Activated naive CD4-positive, alpha-beta T cell treated with anti-CD3 and anti-CD28 coated beads, Interleukin-2, amount 50 U/mL, for 16 hours (primary cell): ENCODE data around the gene NPY4R2.
"Not testable (repeated sequence)": the region's sequence is repeated elsewhere in the genome, so short reads cannot be mapped to it uniquely, and the experiment has no call there.

ENCODE experiments used
- DNase-seq: peaks from one replicate; pipeline ENCODE4 v3.0.0-alpha.2; 2020

Gene NPY4R2

GRCh38 chr10:47918475-47918874 is at the start of gene NPY4R2:
Gene NPY4R2, plus strand, starts transcription at chr10:47918662. Its CDS starts 3,326 bp downstream, at chr10:47921988.
- not testable (repeated sequence) for DNase-seq

- not testable (repeated sequence) for DNase-seq
Measured at GRCh38 chr10:47870887-47871286, 47.6 kb upstream of the NPY4R2 start.

GRCh38 chr10:47871485-47872180 is 46.8 kb upstream of the NPY4R2 start:
- DNase-seq, result not testable (repeated sequence)

- not testable (repeated sequence) for DNase-seq
Measured at GRCh38 chr10:47872236-47872635, 46.2 kb upstream of the NPY4R2 start.

- DNase-seq, result not testable (repeated sequence)
Measured at GRCh38 chr10:47884239-47884638, 34.2 kb upstream of the NPY4R2 start.

GRCh38 chr10:47884934-47885333 is 33.5 kb upstream of the NPY4R2 start:
- not testable (repeated sequence) for DNase-seq

- not testable (repeated sequence) for DNase-seq
Measured at GRCh38 chr10:47886356-47886755, 32.1 kb upstream of the NPY4R2 start.

GRCh38 chr10:47886827-47887226 is 31.6 kb upstream of the NPY4R2 start:
- DNase-seq, result not testable (repeated sequence)

- DNase-seq, result not testable (repeated sequence)
Measured at GRCh38 chr10:47890737-47891136, 27.7 kb upstream of the NPY4R2 start.

- DNase-seq, result not testable (repeated sequence)
Measured at GRCh38 chr10:47892494-47893261, 25.8 kb upstream of the NPY4R2 start.

- DNase-seq, result not testable (repeated sequence)
Measured at GRCh38 chr10:47894571-47894970, 23.9 kb upstream of the NPY4R2 start.

GRCh38 chr10:47897813-47898212 is 20.6 kb upstream of the NPY4R2 start:
- DNase-seq, result not testable (repeated sequence)

GRCh38 chr10:47909333-47909732 is 9.1 kb upstream of the NPY4R2 start:
- DNase-seq, result not testable (repeated sequence)

GRCh38 chr10:47910486-47910885 is 8.0 kb upstream of the NPY4R2 start:
- DNase-seq, result not testable (repeated sequence)

GRCh38 chr10:47914052-47914451 is 4.4 kb upstream of the NPY4R2 start:
- not testable (repeated sequence) for DNase-seq

GRCh38 chr10:47915849-47916548 is 2.5 kb upstream of the NPY4R2 start:
- not testable (repeated sequence) for DNase-seq

- not testable (repeated sequence) for DNase-seq
Measured at GRCh38 chr10:47920610-47921009, 2.1 kb downstream of the NPY4R2 start.

GRCh38 chr10:47922503-47922902 is 4.0 kb downstream of the NPY4R2 start:
- not testable (repeated sequence) for DNase-seq

GRCh38 chr10:47924628-47925027 is 6.2 kb downstream of the NPY4R2 start:
- not testable (repeated sequence) for DNase-seq

GRCh38 chr10:47927147-47927916 is 8.9 kb downstream of the NPY4R2 start:
- DNase-seq, result not testable (repeated sequence)

- not testable (repeated sequence) for DNase-seq
Measured at GRCh38 chr10:47928225-47928624, 9.8 kb downstream of the NPY4R2 start.

GRCh38 chr10:47932824-47933223 is 14.4 kb downstream of the NPY4R2 start:
- DNase-seq, result not testable (repeated sequence)
